ENCODE results near the gene GRIN2A.

Gene GRIN2A

GRCh38 chr16:9869776-9870175 lies 312.5 kb downstream of the GRIN2A start:
- TF ChIP-seq, protein P1, sequence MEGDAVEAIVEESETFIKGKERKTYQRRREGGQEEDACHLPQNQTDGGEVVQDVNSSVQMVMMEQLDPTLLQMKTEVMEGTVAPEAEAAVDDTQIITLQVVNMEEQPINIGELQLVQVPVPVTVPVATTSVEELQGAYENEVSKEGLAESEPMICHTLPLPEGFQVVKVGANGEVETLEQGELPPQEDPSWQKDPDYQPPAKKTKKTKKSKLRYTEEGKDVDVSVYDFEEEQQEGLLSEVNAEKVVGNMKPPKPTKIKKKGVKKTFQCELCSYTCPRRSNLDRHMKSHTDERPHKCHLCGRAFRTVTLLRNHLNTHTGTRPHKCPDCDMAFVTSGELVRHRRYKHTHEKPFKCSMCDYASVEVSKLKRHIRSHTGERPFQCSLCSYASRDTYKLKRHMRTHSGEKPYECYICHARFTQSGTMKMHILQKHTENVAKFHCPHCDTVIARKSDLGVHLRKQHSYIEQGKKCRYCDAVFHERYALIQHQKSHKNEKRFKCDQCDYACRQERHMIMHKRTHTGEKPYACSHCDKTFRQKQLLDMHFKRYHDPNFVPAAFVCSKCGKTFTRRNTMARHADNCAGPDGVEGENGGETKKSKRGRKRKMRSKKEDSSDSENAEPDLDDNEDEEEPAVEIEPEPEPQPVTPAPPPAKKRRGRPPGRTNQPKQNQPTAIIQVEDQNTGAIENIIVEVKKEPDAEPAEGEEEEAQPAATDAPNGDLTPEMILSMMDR (IDR thresholded peaks at IDR 0.05; ENCODE audit: control extremely low read depth, extremely low read depth, low read depth, missing control alignments): no peak
- ChIA-PET POLR2A (no interaction called here), CTCF (interaction anchor here (1.1 kb wide), 1 partner anchor 10 kb away, joined by 3 read pairs; no protein-coding TSS in a partner anchor)
- no peak for DNase-seq (ENCODE audit: extremely low spot score)

GRCh38 chr16:9868606-9869149 lies 313.6 kb downstream of the GRIN2A start:
- ChIA-PET POLR2A (no interaction called here), CTCF (interaction anchor here (0.7 to 1.1 kb wide), 2 partner anchors 11 to 20 kb away, joined by 3 to 4 read pairs; no protein-coding TSS in a partner anchor)
- no peak for DNase-seq (ENCODE audit: extremely low spot score)
- TF ChIP-seq, protein P1 (IDR thresholded peaks at IDR 0.05; ENCODE audit: control extremely low read depth, extremely low read depth, low read depth, missing control alignments): no peak

DNA sequence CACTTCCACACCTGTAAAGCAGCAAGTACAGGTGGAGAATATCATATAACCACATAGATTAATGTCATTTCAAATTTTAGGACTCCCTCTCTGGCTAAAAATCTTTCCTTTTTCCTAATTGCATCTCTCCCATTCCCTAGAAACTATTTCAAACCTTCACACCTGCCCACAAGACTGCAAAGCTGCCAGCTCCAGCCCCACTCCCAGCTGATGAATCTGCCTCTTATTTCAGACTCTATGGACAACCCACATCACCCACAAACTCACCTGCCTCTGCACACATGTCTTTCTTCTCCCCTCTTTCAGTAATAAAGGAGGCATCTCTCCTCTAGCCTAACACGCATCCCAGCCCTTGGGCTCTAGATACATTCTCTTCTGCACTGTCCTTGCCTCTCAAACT lies 315.1 kb downstream of the GRIN2A start:
- TF ChIP-seq, protein P1 (IDR thresholded peaks at IDR 0.05; ENCODE audit: control extremely low read depth, extremely low read depth, low read depth, missing control alignments): no peak
- POLR2A ChIA-PET: no interaction called here
- CTCF ChIA-PET: no interaction called here
- no peak for DNase-seq (ENCODE audit: extremely low spot score)

DNA sequence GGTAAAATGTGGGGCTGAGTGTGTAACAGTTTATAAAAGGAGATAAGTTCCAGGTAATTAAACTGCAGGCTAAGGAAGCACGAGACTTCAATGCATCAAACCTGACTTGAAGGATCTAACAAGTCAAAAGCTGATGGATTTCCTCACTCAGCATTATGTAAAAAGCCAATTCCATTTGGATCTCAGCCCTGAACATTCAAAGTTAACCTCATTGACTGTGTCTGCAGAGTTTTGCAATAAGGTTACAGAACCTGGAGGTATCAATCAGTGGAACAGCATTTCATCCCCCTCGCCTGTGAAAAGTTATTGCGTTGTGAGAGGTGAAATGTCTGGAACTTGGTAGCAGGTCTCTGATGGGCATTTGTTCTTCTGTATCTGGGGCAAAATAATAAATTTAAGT lies 317.8 kb downstream of the GRIN2A start:
- TF ChIP-seq, protein P1 (IDR thresholded peaks at IDR 0.05; ENCODE audit: control extremely low read depth, extremely low read depth, low read depth, missing control alignments): no peak
- POLR2A ChIA-PET: no interaction called here
- CTCF ChIA-PET: interaction anchor here (0.9 to 1.3 kb wide), 2 partner anchors 9 to 34 kb away, joined by 3 to 4 read pairs; no protein-coding TSS in a partner anchor
- DNase-seq (ENCODE audit: extremely low spot score): no peak

DNA sequence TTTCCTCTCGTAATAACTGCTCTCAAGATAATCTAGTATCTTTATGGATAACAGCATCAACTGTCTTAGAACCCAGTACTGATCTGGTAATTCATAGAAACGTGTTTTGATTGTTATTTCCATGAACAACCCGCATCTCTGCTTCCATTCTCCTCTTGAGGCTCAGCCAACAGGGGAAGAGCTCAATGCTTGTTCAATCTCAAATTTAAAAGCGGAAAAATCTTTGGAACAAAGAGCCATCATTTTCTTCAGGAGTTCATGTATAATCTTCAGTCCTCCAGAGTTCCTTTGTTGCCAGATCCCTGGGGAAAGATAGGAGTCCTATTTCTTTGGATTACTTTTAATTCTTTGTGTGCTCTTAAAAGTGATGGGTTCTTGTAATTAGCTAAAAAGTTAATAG lies 319.9 kb downstream of the GRIN2A start:
- TF ChIP-seq, protein P1 (IDR thresholded peaks at IDR 0.05; ENCODE audit: control extremely low read depth, extremely low read depth, low read depth, missing control alignments): no peak
- ChIA-PET CTCF (interaction anchor here (1.1 kb wide), 1 partner anchor 11 kb away, joined by 3 read pairs; no protein-coding TSS in a partner anchor), POLR2A (no interaction called here)
- no peak for DNase-seq (ENCODE audit: extremely low spot score)

- DNase-seq (ENCODE audit: extremely low spot score): no peak
- CTCF ChIA-PET: no interaction called here
- POLR2A ChIA-PET: no interaction called here
- TF ChIP-seq, protein P1 (IDR thresholded peaks at IDR 0.05; ENCODE audit: control extremely low read depth, extremely low read depth, low read depth, missing control alignments): no peak
Observed at GRCh38 chr16:9860876-9861275, 321.4 kb downstream of the GRIN2A start.
